Measurements from ENCODE around the gene SMIM17. TPM values are rescaled to one million over a fixed set of nuclear protein-coding genes. Genes with fewer than 3 reads are reported as not detected.

Gene SMIM17
- total RNA-seq, 2 experiments from 2014 or later, result not detected

- ATAC-seq (ENCODE audit: poor library complexity) (peak; percentile 39), DNase-seq (no peak)
- Histone ChIP-seq H3K4me1 (ENCODE audit: insufficient read depth, low read length) (peaks cover 19% of the 10 kb centered on the region), H3K9me3 (ENCODE audit: control insufficient read depth in 1 of 2, insufficient read depth in 1 of 2, low read length in 2 of 2) (peaks cover 16% of the 10 kb centered on the region in 2 experiments), H3K27ac (ENCODE audit: low read depth in 1 of 2, low read length in 2 of 2) (peak overlapping the region in 1 of 2 donors; percentile 62), H3K27me3 (ENCODE audit: control insufficient read depth in 1 of 2, insufficient read depth in 2 of 2, low read length in 2 of 2) (no peaks in the 10 kb centered on the region), H3K4me3 (ENCODE audit: low read length) (peak overlapping the region; percentile 73), H3K36me3 (ENCODE audit: insufficient read depth, low read length) (no peaks in the 10 kb centered on the region)
- intact Hi-C loops (cut with DNase I, micrococcal nuclease), result loop anchor here in 1 of 2 experiments (1.0 to 10.0 kb wide), 5 partner anchors 28 to 1559 kb away; partner anchors contain the start of genes ZNF304, ZNF329, ZNF444 and ZNF470
- Mint-ChIP-seq H3K27ac (peak overlapping the region; percentile 79), H3K4me3 (peak overlapping the region; percentile 92), H3K4me1 (ENCODE audit: low read depth) (peaks cover 26% of the 10 kb centered on the region), H3K27me3 (no peaks in the 10 kb centered on the region), H3K9me3 (peaks cover 12% of the 10 kb centered on the region), H3K36me3 (ENCODE audit: low read depth) (peaks cover 39% of the 10 kb centered on the region)
- CTCF ChIA-PET, result no interaction called here
- TF ChIP-seq CTCF (IDR thresholded peaks at IDR 0.05), result no peak
- POLR2A ChIA-PET, result interaction anchor here (0.7 to 1.4 kb wide), 4 partner anchors 22 to 192 kb away, joined by 3 to 4 read pairs (median 4); partner anchors contain the start of genes ZNF471 and ZNF583
Measured at GRCh38 chr19:56595548-56595899, 47.4 kb upstream of the SMIM17 start.

- Histone ChIP-seq H3K4me3 (ENCODE audit: low read length) (no peak overlapping the region), H3K4me1 (ENCODE audit: insufficient read depth, low read length) (peaks cover 19% of the 10 kb centered on the region), H3K9me3 (ENCODE audit: control insufficient read depth in 1 of 2, insufficient read depth in 1 of 2, low read length in 2 of 2) (peaks cover 24% of the 10 kb centered on the region in 2 experiments), H3K27me3 (ENCODE audit: control insufficient read depth in 1 of 2, insufficient read depth in 2 of 2, low read length in 2 of 2) (no peaks in the 10 kb centered on the region), H3K36me3 (ENCODE audit: insufficient read depth, low read length) (peaks cover 11% of the 10 kb centered on the region), H3K27ac (ENCODE audit: low read depth in 1 of 2, low read length in 2 of 2) (no peak overlapping the region)
- Mint-ChIP-seq H3K4me1 (ENCODE audit: low read depth) (peaks cover 35% of the 10 kb centered on the region), H3K36me3 (ENCODE audit: low read depth) (peaks cover 51% of the 10 kb centered on the region), H3K9me3 (peaks cover 7% of the 10 kb centered on the region), H3K4me3 (peak overlapping the region; percentile 48), H3K27ac (no peak overlapping the region), H3K27me3 (no peaks in the 10 kb centered on the region)
- CTCF ChIA-PET, result no interaction called here
- intact Hi-C loops (cut with DNase I, micrococcal nuclease), result loop anchor here in 1 of 2 experiments (2.0 to 10.0 kb wide), 5 partner anchors 282 to 1558 kb away; partner anchors contain the start of genes ZNF304, ZNF329, ZNF444 and ZNF749
- no peak for TF ChIP-seq CTCF (IDR thresholded peaks at IDR 0.05)
- no peak for DNase-seq
- ATAC-seq (ENCODE audit: poor library complexity), result no peak
- POLR2A ChIA-PET, result no interaction called here
Measured at GRCh38 chr19:56596676-56597075, 46.3 kb upstream of the SMIM17 start.

- peaks cover 24 to 34% of the 10 kb centered on the region in 2 experiments for H3K9me3 ChIP-seq (ENCODE audit: control insufficient read depth in 1 of 2, insufficient read depth in 1 of 2, low read length in 2 of 2)
- no peak for TF ChIP-seq CTCF (IDR thresholded peaks at IDR 0.05)
- H3K4me3 ChIP-seq (ENCODE audit: low read length), result no peak overlapping the region
- intact Hi-C loops (cut with DNase I, micrococcal nuclease), result loop anchor here in 1 of 2 experiments (2.0 to 10.0 kb wide), 5 partner anchors 283 to 1557 kb away; partner anchors contain the start of genes ZNF304, ZNF329, ZNF444 and ZNF749
- Mint-ChIP-seq H3K4me3 (no peak overlapping the region), H3K36me3 (ENCODE audit: low read depth) (peaks cover 61% of the 10 kb centered on the region), H3K9me3 (peaks cover 9% of the 10 kb centered on the region), H3K27me3 (no peaks in the 10 kb centered on the region), H3K27ac (no peak overlapping the region), H3K4me1 (ENCODE audit: low read depth) (peaks cover 35% of the 10 kb centered on the region)
- no peaks in the 10 kb centered on the region for H3K27me3 ChIP-seq (ENCODE audit: control insufficient read depth in 1 of 2, insufficient read depth in 2 of 2, low read length in 2 of 2)
- H3K4me1 ChIP-seq (ENCODE audit: insufficient read depth, low read length), result peaks cover 19% of the 10 kb centered on the region
- ATAC-seq (ENCODE audit: poor library complexity) (no peak), DNase-seq (no peak)
- CTCF ChIA-PET, result no interaction called here
- POLR2A ChIA-PET, result no interaction called here
- peaks cover 19% of the 10 kb centered on the region for H3K36me3 ChIP-seq (ENCODE audit: insufficient read depth, low read length)
- H3K27ac ChIP-seq (ENCODE audit: low read depth in 1 of 2, low read length in 2 of 2), result no peak overlapping the region
Measured at GRCh38 chr19:56597696-56598095, 45.3 kb upstream of the SMIM17 start.
